WTC11 (cell line): Measurements from ENCODE around the gene SLC17A9.

Experiments used
- ATF6 ChIP-seq: sonication (generic); formaldehyde crosslinking; IDR thresholded peaks from 2 replicates; pipeline ENCODE4 v1.8.1; 2023; ENCODE audit warnings: mild to moderate bottlenecking, missing genetic modification reagents
- CBFB ChIP-seq: sonication (generic); formaldehyde crosslinking; IDR thresholded peaks from 2 replicates; pipeline ENCODE4 v1.8.1; 2022; ENCODE audit warnings: mild to moderate bottlenecking, low read depth, missing genetic modification reagents
- CREM ChIP-seq: sonication (generic); formaldehyde crosslinking; IDR thresholded peaks from 2 replicates; pipeline ENCODE4 v1.8.1; 2022; ENCODE audit warnings: mild to moderate bottlenecking, missing genetic modification reagents, moderate library complexity
- CTCF ChIP-seq: fragments of 200-600 bp; IDR thresholded peaks from 2 replicates; pipeline ENCODE4 v1.8.0; 2022; ENCODE audit warnings: antibody characterized with exemption
- FOXK1 ChIP-seq: sonication (generic); formaldehyde crosslinking; IDR thresholded peaks from 2 replicates; pipeline ENCODE4 v1.8.0; 2022; ENCODE audit warnings: mild to moderate bottlenecking, moderate library complexity, missing genetic modification reagents
- HMGA2 ChIP-seq: fragments of 250-450 bp; sonication (Bioruptor Pico); IDR thresholded peaks from 2 replicates; pipeline ENCODE4 v1.4.0; 2021; ENCODE audit warnings: mild to moderate bottlenecking, moderate library complexity
- MXD4 ChIP-seq: fragments of 250-450 bp; sonication (Bioruptor Pico); IDR thresholded peaks from 2 replicates; pipeline ENCODE4 v1.8.0; 2021; ENCODE audit warnings: mild to moderate bottlenecking, moderate library complexity, borderline replicate concordance
- TCF7 ChIP-seq: sonication (generic); formaldehyde crosslinking; IDR thresholded peaks from 2 replicates; pipeline ENCODE4 v1.8.0; 2022; ENCODE audit warnings: mild to moderate bottlenecking, low read depth, missing genetic modification reagents, moderate library complexity
- ZNF138 ChIP-seq: sonication (generic); formaldehyde crosslinking; conservative IDR thresholded peaks from 2 replicates; pipeline ENCODE4 v1.8.1; 2022; ENCODE audit warnings: mild to moderate bottlenecking, moderate library complexity, missing genetic modification reagents
- ZNF396 ChIP-seq: fragments of 250-450 bp; sonication (Bioruptor Pico); IDR thresholded peaks from 2 replicates; pipeline ENCODE4 v1.8.0; 2021; ENCODE audit warnings: mild to moderate bottlenecking, moderate library complexity, borderline replicate concordance
- TF ChIP-seq, protein P1 (sequence below): sonication (generic); formaldehyde crosslinking; IDR thresholded peaks from 2 replicates; pipeline ENCODE4 v1.8.0; 2022; ENCODE audit warnings: missing genetic modification reagents

DNA sequence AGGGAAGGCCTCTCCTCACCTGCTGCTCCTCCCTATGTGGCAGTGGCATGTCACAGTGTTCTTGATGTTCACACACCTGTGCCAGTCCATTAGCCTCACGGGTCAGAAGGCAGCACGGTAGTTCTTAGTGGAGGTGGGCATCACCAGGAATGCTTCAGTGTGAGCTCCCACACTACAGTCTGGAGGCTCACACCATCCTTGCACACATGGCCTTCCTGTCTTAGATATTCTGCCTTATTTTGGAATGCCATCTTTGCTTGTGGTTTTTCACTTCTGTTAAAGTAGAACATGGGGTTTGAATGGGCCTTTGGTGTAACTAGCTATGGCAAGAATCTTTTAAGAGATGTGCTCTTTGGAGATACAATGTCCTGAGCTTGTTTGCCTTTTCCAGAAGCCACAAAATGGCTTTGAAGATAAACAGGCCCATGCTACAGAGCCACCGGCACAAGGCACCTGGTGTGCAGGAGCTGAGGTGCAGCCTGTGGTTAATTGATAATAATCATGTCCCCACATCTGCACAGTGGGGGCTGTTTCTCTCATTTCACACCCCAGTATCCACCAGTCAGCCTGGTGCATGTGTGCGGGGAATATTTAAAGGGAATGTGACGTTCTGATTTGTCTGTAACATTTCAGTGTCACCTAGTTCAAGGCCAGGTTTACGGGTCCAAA, 3.2 kb upstream of the SLC17A9 start:
- TF ChIP-seq CTCF (no peak), HMGA2 (CRISPR knock-in tag) (no peak), CREM (CRISPR knock-in tag) (no peak), TCF7 (CRISPR knock-in tag) (no peak), ZNF396 (no peak), CBFB (no peak), ATF6 (CRISPR knock-in tag) (no peak), FOXK1 (CRISPR knock-in tag) (no peak), MXD4 (CRISPR knock-in tag) (no peak), ZNF138 (CRISPR knock-in tag) (no peak)
- TF ChIP-seq, protein P1, sequence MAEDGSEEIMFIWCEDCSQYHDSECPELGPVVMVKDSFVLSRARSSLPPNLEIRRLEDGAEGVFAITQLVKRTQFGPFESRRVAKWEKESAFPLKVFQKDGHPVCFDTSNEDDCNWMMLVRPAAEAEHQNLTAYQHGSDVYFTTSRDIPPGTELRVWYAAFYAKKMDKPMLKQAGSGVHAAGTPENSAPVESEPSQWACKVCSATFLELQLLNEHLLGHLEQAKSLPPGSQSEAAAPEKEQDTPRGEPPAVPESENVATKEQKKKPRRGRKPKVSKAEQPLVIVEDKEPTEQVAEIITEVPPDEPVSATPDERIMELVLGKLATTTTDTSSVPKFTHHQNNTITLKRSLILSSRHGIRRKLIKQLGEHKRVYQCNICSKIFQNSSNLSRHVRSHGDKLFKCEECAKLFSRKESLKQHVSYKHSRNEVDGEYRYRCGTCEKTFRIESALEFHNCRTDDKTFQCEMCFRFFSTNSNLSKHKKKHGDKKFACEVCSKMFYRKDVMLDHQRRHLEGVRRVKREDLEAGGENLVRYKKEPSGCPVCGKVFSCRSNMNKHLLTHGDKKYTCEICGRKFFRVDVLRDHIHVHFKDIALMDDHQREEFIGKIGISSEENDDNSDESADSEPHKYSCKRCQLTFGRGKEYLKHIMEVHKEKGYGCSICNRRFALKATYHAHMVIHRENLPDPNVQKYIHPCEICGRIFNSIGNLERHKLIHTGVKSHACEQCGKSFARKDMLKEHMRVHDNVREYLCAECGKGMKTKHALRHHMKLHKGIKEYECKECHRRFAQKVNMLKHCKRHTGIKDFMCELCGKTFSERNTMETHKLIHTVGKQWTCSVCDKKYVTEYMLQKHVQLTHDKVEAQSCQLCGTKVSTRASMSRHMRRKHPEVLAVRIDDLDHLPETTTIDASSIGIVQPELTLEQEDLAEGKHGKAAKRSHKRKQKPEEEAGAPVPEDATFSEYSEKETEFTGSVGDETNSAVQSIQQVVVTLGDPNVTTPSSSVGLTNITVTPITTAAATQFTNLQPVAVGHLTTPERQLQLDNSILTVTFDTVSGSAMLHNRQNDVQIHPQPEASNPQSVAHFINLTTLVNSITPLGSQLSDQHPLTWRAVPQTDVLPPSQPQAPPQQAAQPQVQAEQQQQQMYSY (CRISPR knock-in tag) = no peak
